NCI-H2107 (cell line): Measurements from ENCODE around the gene LAMTOR1.

Source experiments
- DNase-seq: peaks from one replicate; lab custom pipeline; 2025; lab: John Stamatoyannopoulos, UW

The LAMTOR1 gene

DNA sequence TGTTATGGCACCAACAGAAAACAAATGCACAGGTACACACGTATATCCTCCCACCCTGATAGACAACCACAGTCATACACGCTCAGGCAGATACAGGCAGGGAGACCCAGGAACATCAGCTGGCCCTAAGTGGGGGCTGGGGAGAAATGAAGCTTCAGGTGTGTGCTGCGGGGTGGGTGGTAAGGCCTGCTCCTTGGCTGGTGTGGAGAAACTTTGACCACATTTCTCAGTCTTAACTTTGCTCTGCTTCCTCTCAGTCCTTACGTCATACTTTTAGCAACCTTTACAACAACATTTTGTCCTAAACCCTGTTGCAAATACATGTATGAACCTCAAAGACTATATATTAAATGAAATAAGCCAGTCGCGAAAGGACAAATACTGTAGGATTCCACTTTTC lies 16.1 kb upstream of the LAMTOR1 start:
- no peak for DNase-seq

DNA sequence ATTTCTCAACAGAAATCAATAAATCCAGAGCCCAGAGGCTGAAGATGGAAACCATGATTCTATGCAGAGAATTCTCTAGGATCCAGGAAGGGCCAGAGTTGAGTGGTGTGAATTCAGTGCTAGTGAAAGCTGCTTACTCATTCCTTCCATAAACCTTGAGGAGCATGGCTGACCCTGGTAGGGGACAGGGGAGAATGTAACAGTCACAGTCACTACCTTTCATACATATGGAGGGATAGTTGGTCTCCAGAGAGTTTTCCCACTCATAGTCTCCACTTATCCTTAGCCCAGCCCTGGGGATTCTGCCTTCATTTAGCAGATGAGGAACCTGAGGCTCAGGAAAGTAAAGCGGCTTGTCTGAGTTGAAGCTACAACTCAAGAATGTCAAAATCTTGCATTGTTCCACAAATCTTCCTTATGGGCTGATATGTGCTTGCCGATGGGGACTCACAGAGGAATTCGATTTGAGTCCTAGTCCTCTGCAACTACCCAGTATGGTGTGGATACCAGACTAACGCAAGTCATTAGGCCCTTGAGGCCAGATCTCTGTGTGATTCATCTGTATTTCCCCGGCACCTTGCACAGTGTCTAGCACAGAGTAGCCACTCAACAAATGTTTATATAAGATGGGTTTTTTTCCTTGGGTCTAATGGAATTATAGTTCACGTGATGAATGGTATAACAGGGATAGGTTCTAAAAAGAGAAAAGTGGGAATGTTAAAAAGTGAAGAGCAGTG lies 13.1 kb upstream of the LAMTOR1 start:
- no peak for DNase-seq

DNA sequence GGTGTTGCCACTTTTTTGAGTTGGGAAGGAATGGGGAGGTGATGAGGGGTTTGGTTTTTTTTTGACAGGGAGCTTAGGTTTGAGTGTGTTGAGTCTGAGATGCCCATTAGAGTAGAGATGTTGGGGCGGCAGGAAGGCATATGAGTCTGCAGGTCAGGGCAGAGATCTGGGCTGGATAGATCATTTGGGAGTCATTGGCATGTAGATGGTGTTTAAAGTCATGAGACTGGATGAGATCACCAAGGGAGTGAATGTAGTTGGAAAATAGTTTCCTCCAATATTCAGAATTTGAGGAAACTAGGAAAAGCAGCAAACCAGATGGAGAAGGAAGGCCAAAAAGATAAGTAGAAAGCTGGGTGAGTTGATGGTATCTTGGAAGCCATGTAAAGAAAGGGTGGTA lies 11.5 kb upstream of the LAMTOR1 start:
- no peak for DNase-seq

DNA sequence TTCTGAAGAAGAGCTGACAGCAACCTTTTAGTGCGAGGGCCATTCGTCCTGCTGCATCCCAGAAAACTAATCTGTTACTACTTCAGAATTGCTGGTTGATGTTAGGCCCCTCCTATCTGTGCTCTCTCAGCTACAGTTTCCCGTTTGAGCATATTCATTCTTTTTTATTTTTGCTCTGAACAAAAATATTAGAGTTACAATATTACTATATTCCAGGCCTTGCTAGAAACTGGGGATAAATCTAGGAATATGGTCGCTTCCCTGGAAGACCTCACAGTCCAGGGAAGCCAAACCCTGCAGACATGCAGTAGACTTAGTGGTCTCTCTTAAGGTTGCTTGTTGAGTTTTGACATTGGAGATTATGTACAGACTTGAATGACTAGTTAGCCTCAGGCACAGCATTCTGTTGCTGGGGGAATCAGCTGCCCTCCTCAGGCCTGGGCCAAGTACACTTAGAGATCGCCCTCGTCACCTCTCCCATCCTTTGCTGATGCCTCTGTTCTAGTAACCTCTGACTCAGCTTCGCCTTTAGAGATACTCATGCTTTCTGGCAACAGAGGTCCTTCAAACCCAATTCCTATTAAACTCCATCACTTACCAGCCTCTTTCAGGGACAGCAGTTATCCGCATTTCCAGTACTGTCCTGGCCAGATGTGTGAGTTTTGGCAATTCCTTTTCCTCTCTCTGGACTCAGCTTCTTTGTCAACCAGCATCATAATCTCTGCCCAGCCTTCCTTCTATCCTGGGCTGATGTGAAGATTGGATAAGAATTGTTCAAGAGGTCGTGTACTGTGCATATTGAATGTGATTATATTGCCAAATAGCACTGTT lies 10.1 kb upstream of the LAMTOR1 start:
- DNase-seq, result no peak

DNA sequence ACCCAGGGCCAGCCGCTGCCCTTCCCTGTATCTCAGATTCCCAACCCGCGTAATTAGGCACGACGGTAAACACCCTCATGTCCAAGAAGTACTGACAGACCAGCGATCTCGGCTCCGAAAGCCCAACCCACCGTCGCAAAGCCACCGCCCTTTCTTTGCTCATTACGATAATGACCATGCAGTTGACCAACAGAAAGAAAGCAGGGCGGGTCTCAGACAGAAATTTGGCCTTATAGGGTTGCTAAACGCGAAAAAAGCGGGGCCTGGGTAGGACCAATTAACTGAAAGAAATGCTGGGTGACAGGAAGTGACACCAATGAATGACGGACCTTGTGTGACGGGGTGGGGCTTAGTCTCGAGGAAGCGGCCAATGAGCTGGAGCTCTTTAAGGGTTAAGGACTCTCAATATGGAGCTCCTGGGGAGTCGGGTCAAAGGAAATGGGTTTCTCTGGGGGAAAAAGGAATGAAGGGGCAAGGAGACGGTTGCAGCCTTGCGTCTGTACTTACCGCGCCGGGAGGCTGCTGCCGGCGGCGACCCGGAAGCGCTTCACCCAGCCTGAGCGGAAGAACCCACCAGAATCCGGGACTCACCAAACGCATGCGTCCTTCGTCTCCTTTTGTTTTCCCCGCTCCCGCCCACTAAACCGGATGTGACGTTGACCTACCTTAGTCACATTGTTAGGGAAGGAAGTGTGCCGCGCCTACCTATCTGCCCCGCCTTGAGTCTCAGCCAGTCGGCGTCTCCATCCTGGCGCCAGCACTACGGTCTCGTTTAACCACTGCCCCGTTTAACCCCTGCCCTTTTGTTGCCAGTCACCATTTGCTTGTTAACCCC lies 9.3 kb upstream of the LAMTOR1 start, which contains the start of gene ANAPC15:
TSS of gene ANAPC15 (minus strand) at position 553 of the 835 bp plus-strand sequence. CDS start 1,419 bp downstream, outside the sequence.
- DNase-seq, result peak; percentile 95

DNA sequence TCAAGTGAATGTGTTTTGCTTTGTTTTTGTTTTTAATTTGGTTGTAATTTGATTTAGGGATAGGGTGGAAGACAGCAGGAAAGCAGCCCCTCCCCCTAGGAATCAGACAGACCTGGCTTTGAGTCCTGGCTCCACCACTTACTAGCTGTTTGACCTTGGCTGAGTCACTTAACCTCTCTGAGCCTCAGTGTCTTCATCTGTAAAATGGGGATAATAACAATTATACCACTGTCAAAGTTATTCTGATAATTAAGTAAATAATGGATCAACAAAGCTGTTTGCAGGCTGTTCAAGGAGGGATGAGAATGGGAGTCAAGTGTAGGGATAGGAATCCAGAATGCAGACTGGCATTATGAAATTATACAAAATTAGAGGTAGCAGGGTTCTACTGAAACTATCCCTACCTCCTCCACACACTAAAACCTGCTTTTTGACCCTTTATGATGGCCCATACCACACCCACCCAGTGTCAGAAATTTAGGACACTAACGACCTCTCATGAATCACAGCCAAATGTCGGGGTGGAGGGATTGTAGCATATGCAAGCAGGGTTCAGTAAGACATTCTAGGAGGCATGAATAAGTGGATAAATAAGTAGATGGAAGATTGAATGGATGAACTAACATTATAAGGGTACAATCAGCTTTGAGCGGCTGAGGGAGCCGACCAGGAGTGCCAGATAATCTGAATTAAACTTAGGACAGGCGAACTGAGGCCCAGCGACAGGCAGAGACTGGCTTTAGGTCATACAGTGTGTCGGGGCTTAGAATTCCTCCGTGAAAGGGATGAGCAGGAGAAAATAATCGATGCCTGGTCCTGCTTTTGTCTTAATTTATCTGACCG lies 8.4 kb upstream of the LAMTOR1 start:
- DNase-seq, result no peak

DNA sequence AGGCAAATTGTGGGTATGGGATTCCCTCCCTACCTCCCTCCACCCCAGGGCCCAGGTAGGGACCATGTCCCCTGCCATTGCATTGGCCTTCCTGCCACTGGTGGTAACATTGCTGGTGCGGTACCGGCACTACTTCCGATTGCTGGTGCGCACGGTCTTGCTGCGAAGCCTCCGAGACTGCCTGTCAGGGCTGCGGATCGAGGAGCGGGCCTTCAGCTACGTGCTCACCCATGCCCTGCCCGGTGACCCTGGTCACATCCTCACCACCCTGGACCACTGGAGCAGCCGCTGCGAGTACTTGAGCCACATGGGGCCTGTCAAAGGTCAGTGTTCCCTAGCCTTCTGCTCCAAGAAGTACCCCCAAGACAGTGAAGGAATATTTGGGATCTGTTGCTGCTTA lies 2.8 kb upstream of the LAMTOR1 start, which contains the start of gene TOMT:
TSS of gene TOMT (plus strand) at position 37 of the 400 bp plus-strand sequence. CDS start at position 65, 28 bp downstream.
- DNase-seq, result no peak

DNA sequence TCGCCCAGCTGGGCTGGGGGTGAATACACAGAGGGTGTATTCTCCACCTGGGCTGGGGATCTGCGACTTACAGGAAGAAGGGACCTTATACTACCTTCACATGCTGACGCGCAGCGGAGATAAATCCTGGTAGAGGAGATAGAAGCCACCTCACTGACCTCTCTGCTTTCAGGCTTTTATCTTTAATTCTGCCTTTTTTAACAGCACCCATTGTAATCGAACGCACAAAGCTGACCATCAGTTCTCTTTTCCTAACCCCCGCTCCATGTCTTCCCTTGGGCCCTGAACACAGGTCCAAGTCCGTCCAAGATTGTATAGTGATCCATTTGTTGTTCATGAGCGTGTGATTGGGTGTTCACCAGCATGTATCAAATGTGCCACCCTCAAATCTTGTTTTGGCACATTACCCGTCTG lies 664 bp upstream of the LAMTOR1 start:
- no peak for DNase-seq

DNA sequence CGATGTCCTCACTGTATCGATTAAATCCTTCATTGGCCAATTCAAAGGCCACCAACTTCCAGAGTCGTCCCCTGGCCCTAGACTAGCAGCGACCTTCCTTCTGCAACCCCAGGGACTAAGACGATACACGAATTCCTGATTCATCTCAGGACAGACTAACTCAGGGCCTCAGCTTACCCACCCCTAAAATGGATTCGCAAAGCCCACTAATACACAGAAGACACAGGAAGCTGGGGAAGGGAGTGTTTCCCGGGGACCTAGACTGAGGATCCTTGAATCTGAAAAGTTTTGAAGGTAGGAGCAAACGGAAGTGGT lies 509 bp downstream of the LAMTOR1 start:
- no peak for DNase-seq

DNA sequence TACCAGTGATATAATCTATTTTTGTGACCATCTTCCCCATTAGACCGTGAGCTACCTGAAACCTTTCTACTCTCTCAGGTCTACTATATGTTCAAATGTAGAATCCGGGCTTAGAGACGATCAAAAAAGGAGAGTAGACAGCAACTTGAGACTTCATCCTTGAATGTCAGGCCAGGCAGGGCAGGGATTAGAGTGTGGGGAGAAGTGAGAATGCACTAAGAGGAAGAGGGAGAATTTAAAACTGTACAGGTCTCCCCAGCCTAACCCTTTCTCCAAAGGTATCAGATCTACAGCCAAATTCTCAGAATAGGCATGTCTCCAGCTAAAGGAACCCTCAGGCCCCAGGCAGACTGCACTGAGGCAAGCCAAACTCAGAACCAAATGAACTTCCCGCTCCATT lies 935 bp downstream of the LAMTOR1 start:
- DNase-seq, result no peak

DNA sequence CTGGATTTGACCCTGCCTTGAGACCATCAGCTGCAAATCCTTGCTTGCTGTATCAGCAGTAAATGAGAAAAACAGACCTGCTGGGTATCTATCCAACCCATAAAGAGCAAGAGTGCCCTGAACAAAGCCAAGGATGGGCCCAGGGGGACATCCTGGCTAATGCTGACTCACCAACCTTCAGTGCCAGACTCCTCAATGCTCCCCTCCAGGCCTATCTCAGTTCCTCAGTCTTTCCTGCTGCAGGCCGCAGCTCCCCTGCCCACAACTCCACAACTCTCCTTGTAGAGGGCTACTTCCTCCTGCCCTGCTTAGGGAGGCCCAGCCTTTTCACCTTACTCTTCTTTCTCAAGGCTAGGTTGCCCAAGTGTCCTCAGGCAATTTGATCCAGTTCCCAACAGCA lies 2.6 kb downstream of the LAMTOR1 start:
- no peak for DNase-seq

DNA sequence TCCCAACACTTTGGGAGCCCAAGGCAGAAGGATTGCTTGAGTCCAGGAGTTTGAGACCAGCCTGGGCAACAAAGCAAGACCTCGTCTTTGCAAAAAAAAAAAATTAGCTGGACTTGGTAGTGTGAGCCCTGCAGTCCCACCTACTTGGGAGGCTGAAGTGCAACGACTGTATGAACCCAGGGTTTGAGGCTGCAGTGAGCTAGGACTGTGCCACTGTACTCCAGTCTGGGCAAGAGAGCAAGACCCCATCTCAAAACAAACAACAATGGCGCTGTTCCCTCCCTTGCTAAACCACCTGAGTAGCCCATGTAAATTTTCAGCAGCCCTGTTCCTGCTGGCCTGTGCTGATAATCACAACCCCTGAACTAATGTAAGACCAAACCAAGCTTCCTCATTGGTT lies 3.1 kb downstream of the LAMTOR1 start:
- DNase-seq, result no peak

DNA sequence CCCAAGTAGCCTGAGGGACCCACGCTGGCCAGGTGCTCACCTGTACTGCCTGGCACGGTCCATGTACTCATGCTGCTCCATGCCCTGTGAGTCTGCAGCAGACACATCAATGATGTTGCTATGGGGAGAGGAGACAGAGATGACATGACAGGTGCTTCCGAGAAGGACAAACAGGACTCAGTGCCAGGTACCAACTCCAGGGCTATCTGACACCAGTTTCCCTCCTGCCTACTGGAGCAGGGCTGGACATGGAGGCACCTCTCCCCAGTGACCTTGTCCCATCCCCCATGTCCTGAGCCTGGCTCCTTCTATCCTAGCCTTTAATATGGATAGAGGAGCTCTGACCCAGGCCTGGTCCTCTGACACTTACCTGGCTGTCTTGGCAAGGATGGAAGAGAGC lies 4.4 kb downstream of the LAMTOR1 start:
- no peak for DNase-seq

DNA sequence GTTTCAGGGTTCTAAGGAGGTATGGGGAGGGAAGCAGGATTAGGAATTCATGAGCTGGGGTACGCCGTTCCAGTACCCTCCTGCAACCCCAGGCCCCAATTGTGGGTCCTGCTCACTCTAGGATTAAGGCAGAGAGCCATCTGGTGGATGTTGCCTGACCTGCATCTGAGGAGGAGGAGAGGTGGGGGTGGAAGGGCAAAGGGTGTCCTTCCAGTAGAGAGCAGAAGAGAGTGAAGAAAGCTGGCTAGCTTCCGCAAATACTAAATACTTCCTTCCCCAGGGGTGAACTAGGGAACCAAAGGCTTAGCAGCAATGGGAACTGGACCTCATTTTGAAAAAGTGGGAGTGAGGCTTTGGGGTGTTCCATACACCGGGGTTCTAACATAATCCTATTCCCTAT lies 11.8 kb downstream of the LAMTOR1 start:
- DNase-seq, result peak; percentile 45

DNA sequence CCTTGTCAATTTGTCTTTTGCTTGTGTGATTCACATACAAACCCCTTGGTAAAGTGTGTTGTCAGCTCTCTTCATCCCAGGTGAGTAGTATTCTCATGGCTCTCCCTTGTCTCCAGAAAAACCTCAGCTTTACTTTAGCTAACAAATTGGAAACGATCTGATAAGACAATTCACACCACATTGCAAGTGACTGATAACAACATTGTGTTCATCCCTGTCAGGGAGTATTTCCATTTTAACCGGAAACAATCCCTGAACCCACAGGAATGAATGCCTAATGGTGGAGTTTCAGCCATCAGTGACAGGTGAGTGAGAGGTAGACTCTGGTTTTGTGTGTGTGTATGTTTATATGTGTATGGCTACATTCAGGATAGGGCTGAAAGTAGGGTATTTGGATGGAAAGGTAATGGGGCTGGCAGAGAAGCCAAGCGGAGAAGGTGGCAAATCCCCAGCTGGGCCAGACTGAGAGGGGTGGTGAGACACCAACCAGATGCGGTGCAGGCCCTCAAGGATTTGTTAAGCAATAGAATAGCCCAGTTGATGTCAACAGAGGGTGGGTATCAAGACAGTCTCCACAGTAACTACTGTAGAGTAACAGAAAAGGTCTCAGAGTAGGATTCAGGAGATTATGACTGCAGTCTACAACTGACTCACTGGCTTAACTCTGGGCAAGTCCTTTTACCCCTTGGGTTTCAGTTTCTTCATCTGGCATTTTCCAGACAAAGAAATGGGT lies 14.9 kb downstream of the LAMTOR1 start:
- no peak for DNase-seq

DNA sequence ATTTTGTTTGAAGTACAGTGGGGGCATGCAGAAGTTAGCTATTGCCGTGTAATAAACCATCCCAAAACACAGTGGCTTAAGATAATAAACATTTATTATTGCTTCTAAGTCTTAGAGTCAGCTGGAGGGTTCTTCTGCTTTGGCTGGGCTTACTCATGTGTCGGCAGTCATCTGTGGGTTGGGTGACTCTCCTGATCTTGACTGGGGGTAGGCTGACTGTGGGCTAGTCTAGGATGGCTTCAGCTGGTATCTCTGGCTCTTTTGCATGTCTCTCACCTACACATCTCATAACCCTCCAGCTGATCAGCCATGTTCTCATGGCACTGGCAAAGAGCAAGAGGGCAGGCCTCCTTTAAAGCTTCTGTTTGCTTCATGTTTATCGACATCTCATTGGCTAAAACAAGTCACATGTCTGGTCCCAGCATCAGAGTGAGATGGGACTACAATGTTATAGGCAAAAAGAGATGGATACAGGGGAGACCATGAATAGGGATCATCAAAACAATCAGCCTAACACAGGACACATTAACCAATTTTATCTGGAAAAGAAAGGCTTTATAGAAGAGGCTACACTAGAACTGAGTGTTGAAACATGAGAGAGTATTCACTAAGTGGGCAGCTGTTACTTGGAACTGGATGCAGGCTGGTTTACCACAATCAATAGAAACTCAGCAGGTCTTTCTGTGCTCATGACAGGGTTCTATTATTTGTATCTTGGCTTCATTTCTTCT lies 17.3 kb downstream of the LAMTOR1 start:
- peak; percentile 80 for DNase-seq

DNA sequence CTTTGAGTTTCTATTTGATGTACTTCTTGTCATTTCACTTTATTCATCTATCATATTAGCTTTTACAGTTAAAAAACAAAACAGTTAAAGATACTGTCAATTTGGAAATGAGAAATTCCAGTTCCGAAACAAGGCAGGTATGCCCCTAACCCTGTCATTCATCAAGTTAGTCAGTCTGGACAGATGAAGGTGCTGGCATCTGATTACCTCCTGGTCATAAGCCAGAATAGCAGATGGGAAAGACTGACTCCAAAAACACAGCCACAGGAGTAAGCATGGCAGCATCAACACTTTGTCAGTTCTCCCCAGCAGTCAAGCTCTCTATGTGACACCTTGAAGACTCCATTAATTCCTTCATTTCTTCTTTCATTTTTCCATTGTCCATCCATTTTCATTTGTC lies 18.1 kb downstream of the LAMTOR1 start:
- no peak for DNase-seq

DNA sequence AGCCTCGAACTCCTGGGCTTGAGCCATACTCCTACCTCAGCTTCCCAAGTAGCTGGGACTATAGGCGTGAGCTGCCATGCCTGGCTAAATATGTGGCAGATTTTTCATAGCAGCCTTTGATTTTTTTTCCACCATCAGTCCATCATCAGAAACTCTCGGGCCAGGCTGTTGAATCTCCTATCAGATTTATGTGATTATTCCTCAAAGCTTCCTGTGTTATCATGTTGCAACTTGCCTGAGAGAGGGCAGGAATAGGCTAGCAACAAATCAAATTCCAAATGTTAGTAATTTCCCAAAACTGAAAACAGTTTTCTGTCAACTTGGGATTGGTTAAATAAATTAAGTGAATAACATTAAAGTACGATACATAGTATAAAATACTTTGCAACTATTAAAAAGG lies 19.0 kb downstream of the LAMTOR1 start:
- no peak for DNase-seq

DNA sequence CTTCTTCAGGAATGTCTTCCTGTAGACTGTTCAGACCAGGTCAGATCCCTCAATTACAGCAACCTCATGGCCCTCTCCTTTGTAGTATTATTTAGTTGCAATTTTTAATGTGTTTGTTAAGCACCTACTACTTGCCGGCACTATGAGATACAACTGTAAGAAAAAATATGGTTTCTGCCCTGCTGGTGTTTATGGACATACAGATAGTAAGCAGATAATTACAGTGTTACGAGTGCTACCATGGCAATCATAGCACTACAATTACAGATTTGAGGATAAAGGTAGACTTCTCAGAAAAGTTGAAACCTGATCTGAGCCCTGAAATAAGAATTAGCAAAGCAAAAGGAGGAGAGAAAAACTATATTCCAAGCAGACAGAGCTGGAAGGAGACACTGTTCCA lies 19.7 kb downstream of the LAMTOR1 start:
- DNase-seq, result no peak

DNA sequence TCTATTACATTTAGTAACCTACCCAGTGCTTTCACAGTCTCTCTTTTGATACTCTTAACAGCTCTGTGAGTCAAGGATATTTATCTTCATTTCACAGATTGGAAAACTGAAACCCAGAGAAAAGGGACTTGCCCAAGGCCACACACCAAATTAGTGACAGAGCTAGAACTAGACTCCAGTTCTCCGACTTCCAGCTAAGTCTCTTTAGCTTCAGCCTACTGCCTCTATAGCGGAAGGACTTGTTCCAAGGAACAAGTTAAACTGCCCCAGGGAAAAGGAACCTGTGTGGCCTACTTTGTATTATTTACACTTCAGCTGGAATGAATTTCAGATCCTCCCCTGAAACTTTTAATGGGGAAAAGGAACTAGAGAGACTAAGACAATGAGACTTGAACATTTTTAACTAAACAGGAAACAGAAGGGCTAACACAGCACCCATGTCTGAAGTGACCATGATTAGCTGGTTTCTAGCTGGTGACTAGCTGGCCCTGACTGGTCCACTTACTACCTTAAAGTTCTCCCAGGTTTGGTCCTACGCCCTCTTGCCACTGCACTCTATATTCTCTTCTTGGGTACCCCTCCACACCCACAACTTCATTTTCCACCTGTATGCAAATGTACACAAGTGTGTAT lies 21.2 kb downstream of the LAMTOR1 start:
- DNase-seq, result no peak
